HG03175 (cell line): ENCODE measurements around the gene SMIM45.
A peak's percentile ranks its signal among the peaks of the same experiment; 100 is the strongest.
"Not testable (repeated sequence)": the region's sequence is repeated elsewhere in the genome, so short reads cannot be mapped to it uniquely, and the experiment has no call there.

ENCODE experiments used
- ATAC-seq: cut with Tn5 transposase; IDR thresholded peaks from one replicate; pipeline ENCODE4 v1.9.1; 2021; ENCODE audit warnings: mild to moderate bottlenecking, moderate library complexity; ENCODE audit not compliant: unreplicated experiment

Gene SMIM45

GRCh38 chr22:41933411-41934177 lies 18.4 kb upstream of the SMIM45 start:
- no peak for ATAC-seq

- no peak for ATAC-seq
Observed at GRCh38 chr22:41934284-41935014, 17.5 kb upstream of the SMIM45 start.

GRCh38 chr22:41935015-41935351 lies 17.0 kb upstream of the SMIM45 start:
- ATAC-seq: no peak

GRCh38 chr22:41935509-41935908 lies 16.4 kb upstream of the SMIM45 start:
- ATAC-seq: no peak

GRCh38 chr22:41936894-41937169 lies 15.1 kb upstream of the SMIM45 start:
- no peak for ATAC-seq

- peak; percentile 61 for ATAC-seq
Observed at GRCh38 chr22:41939981-41940831, 11.7 kb upstream of the SMIM45 start.

GRCh38 chr22:41940832-41941765 lies 10.9 kb upstream of the SMIM45 start:
- ATAC-seq: peak; percentile 31

GRCh38 chr22:41943661-41944209 lies 8.2 kb upstream of the SMIM45 start:
- ATAC-seq: no peak

GRCh38 chr22:41946629-41947423 lies 5.1 kb upstream of the SMIM45 start, which contains the start of gene CENPM:
TSS of gene CENPM (minus strand) at chr22:41947152. CDS start at chr22:41947076, 76 bp downstream.
- peak; percentile 81 for ATAC-seq

- ATAC-seq: no peak
Observed at GRCh38 chr22:41947424-41948080, 4.4 kb upstream of the SMIM45 start.

- ATAC-seq: no peak
Observed at GRCh38 chr22:41948142-41948541, 3.8 kb upstream of the SMIM45 start.

- not testable (repeated sequence) for ATAC-seq
Observed at GRCh38 chr22:41948928-41949296, 3.0 kb upstream of the SMIM45 start.

GRCh38 chr22:41949297-41949965 lies 2.5 kb upstream of the SMIM45 start:
- ATAC-seq: no peak

- ATAC-seq: no peak
Observed at GRCh38 chr22:41952713-41953112, 763 bp downstream of the SMIM45 start.

GRCh38 chr22:41957941-41958556 lies 6.1 kb downstream of the SMIM45 start:
- ATAC-seq: peak; percentile 14

- ATAC-seq: no peak
Observed at GRCh38 chr22:41963453-41964111, 11.6 kb downstream of the SMIM45 start.

- ATAC-seq: no peak
Observed at GRCh38 chr22:41964112-41964491, 12.2 kb downstream of the SMIM45 start.

- no peak for ATAC-seq
Observed at GRCh38 chr22:41966225-41966606, 14.3 kb downstream of the SMIM45 start.
